ENCODE measurements around the gene FTCDNL1. TPM values are rescaled to one million over a fixed set of nuclear protein-coding genes. Genes with fewer than 3 reads are reported as not detected.
A peak's percentile ranks its signal among the peaks of the same experiment; 100 is the strongest.

Gene FTCDNL1
- polyA plus RNA-seq, 3 donors, result 2.4 to 7.3 (median 4.1) TPM

- 100% methylated on average over 1 of the region's 2 CpGs for WGBS (ENCODE audit: insufficient coverage)
- Histone ChIP-seq H4K20me1 (ENCODE audit: insufficient read depth, low read length) (no peaks in the 10 kb centered on the region), H3K36me3 (replicated peaks in 1 of 2; ENCODE audit: control insufficient read depth in 1 of 2, insufficient read depth in 2 of 2, low read length in 2 of 2) (no peaks in the 10 kb centered on the region), H3K9ac (ENCODE audit: insufficient read depth, low read length, poor library complexity, severe bottlenecking) (no peak overlapping the region), H3K4me1 (ENCODE audit: control insufficient read depth in 1 of 2, insufficient read depth in 2 of 2, low read length in 2 of 2) (peaks cover 34 to 37% of the 10 kb centered on the region in 2 donors), H2AFZ (ENCODE audit: insufficient read depth, low read depth, low read length, poor library complexity, severe bottlenecking) (no peak overlapping the region), H3K27me3 (ENCODE audit: control insufficient read depth in 2 of 2, insufficient read depth in 2 of 2, low read length in 2 of 2) (no peaks in the 10 kb centered on the region), H3K4me2 (replicated peaks; ENCODE audit: extremely low read depth, low read length, poor library complexity, severe bottlenecking) (peak overlapping the region; percentile 43), H3K4me3 (replicated peaks in 1 of 3; ENCODE audit: low read depth in 2 of 3, low read length in 3 of 3) (no peak overlapping the region), H3K9me3 (replicated peaks in 1 of 2; ENCODE audit: control insufficient read depth in 1 of 2, insufficient read depth in 1 of 2, low read length in 2 of 2) (no peaks in the 10 kb centered on the region), H3K79me2 (ENCODE audit: insufficient read depth, low read length) (no peaks in the 10 kb centered on the region), H3K27ac (ENCODE audit: low read depth in 1 of 2, low read length in 2 of 2) (peak overlapping the region in 1 of 2 donors; percentile 54)
- no peak overlapping the region for H3K27ac Mint-ChIP-seq
- peaks cover 0 to 2% (median 0%) of the 10 kb centered on the region in 7 donors for H3K9me3 Mint-ChIP-seq
- H3K36me3 Mint-ChIP-seq, result peaks cover 0 to 2% of the 10 kb centered on the region in 2 donors
- intact Hi-C loops (cut with micrococcal nuclease), result no loop called here
- no peaks in the 10 kb centered on the region for H3K27me3 Mint-ChIP-seq (ENCODE audit: low read depth in 3 of 3)
- no peak overlapping the region for H3K4me3 Mint-ChIP-seq
- peaks cover 39% of the 10 kb centered on the region for H3K4me1 Mint-ChIP-seq
- no peak for TF ChIP-seq CTCF (IDR thresholded peaks at IDR 0.05)
- no peak for DNase-seq
Observed at GRCh38 chr2:199818754-199819153, 32.2 kb downstream of the FTCDNL1 start.

- Histone ChIP-seq H3K4me3 (replicated peaks in 1 of 3; ENCODE audit: low read depth in 2 of 3, low read length in 3 of 3) (no peak overlapping the region), H3K27me3 (ENCODE audit: control insufficient read depth in 2 of 2, insufficient read depth in 2 of 2, low read length in 2 of 2) (no peaks in the 10 kb centered on the region), H3K27ac (ENCODE audit: low read depth in 1 of 2, low read length in 2 of 2) (peak overlapping the region in 1 of 2 donors; percentile 54), H3K36me3 (replicated peaks in 1 of 2; ENCODE audit: control insufficient read depth in 1 of 2, insufficient read depth in 2 of 2, low read length in 2 of 2) (no peaks in the 10 kb centered on the region), H4K20me1 (ENCODE audit: insufficient read depth, low read length) (no peaks in the 10 kb centered on the region), H3K79me2 (ENCODE audit: insufficient read depth, low read length) (no peaks in the 10 kb centered on the region), H3K9ac (ENCODE audit: insufficient read depth, low read length, poor library complexity, severe bottlenecking) (no peak overlapping the region), H3K4me1 (ENCODE audit: control insufficient read depth in 1 of 2, insufficient read depth in 2 of 2, low read length in 2 of 2) (peaks cover 34 to 37% of the 10 kb centered on the region in 2 donors), H2AFZ (ENCODE audit: insufficient read depth, low read depth, low read length, poor library complexity, severe bottlenecking) (no peak overlapping the region), H3K9me3 (replicated peaks in 1 of 2; ENCODE audit: control insufficient read depth in 1 of 2, insufficient read depth in 1 of 2, low read length in 2 of 2) (no peaks in the 10 kb centered on the region), H3K4me2 (replicated peaks; ENCODE audit: extremely low read depth, low read length, poor library complexity, severe bottlenecking) (peak overlapping the region; percentile 23)
- Mint-ChIP-seq H3K27me3 (ENCODE audit: low read depth in 3 of 3) (no peaks in the 10 kb centered on the region), H3K4me1 (peaks cover 38% of the 10 kb centered on the region), H3K9me3 (peaks cover 0 to 2% (median 0%) of the 10 kb centered on the region in 7 donors), H3K4me3 (no peak overlapping the region), H3K27ac (peak overlapping the region in 5 of 7 donors; percentile 0 to 54 (median 7)), H3K36me3 (peaks cover 0 to under 1% of the 10 kb centered on the region in 2 donors)
- peak; percentile 11 to 23 (median 16) for DNase-seq
- intact Hi-C loops (cut with micrococcal nuclease), result no loop called here
- no CpG with 5 or more reads among the region's 2 CpGs for WGBS (ENCODE audit: insufficient coverage)
- TF ChIP-seq CTCF (IDR thresholded peaks at IDR 0.05), result no peak
Observed at GRCh38 chr2:199818026-199818425, 33.0 kb downstream of the FTCDNL1 start.

Measured in CD14-positive monocyte (primary cell).